T47D (cell line): Measurements from ENCODE around the gene PTPN1.

Source experiments
- DNase-seq, 2 experiments: peaks; one replicate each; pipeline versions ENCODE4 v3.0.0 to v3.0.0-alpha.2; 2011 to 2012; ENCODE audit warnings: low read depth in 1 of 2, low spot score in 1 of 2
- JUND ChIP-seq: IDR thresholded peaks from 2 replicates; pipeline ENCODE4 v1.6.1; 2012; ENCODE audit warnings: low read depth
- in situ Hi-C: cut with HindIII; loops from 2 replicates; pipeline ENCODE4 v1.10.0; 2016; ENCODE audit warnings: low sequenced_read_pairs, low pct_unique_long_range_greater_than_20kb

The PTPN1 gene

GRCh38 chr20:50520222-50520880, 10.2 kb downstream of the PTPN1 start:
- TF ChIP-seq JUND = no peak
- no peak for DNase-seq
- in situ Hi-C loops = no loop called here

GRCh38 chr20:50521221-50522052, 11.3 kb downstream of the PTPN1 start:
- in situ Hi-C loops = no loop called here
- DNase-seq = no peak
- TF ChIP-seq JUND = no peak

GRCh38 chr20:50522053-50522674, 12.0 kb downstream of the PTPN1 start:
- no peak for DNase-seq
- in situ Hi-C loops = no loop called here
- no peak for TF ChIP-seq JUND

DNA sequence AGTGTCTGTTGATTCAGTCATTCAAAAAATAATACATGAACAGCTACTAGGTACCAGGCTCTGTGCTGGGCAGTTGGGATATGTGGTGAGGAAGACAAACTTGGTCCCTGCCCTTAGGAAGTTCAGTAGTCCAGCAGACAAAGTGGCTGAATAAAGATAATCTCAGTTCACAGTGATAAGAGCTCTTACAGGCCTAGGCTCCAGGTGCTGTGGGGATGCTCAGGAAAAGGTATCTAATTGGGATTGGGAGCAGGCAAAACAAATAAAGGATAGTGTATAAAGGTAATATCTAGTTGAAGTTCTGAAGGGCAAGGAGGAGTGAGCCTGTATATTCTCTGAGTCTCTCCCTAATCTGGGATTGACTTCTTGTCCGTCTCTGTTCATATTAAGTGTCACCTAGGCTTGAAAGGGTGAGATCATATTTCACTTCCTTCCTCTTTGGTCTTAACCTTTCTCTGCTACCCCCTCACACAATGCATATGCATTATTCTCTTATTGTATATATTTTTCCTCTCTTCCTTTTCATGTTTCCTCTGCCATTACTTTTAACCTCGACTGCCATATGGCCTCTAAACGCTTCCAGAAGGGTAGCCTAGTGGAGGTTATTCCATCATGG, 13.5 kb downstream of the PTPN1 start:
- no peak for DNase-seq
- in situ Hi-C loops = no loop called here
- TF ChIP-seq JUND = no peak

DNA sequence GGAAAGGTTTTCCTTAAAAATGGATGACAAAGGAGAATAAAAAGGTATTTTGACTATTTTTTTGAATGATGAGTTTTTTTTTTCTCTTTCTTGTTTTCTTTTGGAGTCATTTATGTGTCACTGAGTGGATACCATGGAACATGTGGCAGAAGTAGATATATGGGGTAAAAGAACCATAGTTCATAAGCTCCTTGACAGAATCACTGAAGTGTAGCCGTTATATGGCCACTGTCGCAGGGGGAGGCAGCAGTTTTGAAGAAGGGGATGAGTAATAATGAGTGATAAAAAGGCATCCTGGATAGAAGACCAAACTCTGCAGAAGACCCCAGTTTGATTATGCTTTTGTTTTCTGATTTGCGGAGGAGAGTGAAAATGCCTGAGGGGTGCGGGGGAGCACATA, 15.5 kb downstream of the PTPN1 start:
- in situ Hi-C loops = no loop called here
- no peak for DNase-seq
- no peak for TF ChIP-seq JUND

- TF ChIP-seq JUND = no peak
- in situ Hi-C loops = no loop called here
These were observed 16.3 kb downstream of the PTPN1 start for GRCh38 chr20:50526403-50526989.

DNA sequence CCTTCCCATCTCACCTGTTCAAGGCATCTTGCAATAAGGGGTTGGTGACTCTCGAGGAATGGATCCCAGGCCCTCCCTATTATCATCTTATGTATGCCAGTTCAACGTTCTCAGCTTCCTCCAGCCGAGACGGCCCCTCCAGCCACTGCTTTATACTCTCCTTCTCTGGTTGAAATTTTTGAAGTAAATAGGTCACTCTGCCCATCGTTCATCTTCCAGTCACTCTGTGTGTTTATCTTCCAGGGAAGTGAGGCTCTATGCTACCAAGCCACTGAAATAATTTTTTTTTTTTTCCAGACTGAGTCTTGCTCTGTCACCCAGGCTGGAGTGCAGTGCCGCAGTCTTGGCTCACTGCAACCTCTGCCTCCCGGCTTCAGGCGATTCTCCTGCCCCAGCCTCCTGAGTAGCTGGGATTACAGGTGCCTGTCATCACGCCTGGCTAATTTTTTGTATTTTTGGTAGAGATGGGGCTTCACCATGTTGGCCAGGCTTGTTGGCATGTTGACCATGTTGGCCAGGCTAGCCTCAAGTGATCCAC, 17.0 kb downstream of the PTPN1 start:
- no peak for DNase-seq
- no peak for TF ChIP-seq JUND
- in situ Hi-C loops = no loop called here

More at GRCh38 chr20:50526403-50526989, 16.3 kb downstream of the PTPN1 start:
- no peak for DNase-seq

DNA sequence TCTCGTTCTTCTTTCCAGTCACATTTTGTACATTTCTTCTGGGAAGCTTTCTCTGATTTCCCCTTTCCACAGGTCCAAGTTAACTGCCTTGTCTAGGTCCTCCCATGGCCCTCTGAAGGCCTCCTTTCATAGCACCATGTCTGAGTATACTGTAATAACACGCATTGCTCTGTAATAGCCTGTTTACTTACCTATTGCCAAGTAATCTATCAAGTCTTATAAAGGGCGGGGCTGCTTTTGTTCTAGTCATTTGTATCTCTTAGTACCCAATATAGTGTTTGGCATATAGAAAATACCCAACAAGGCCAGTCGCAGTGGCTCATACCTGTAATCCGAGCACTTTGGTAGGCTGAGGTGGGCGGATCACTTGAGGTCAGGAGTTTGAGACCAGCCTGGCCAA, 17.9 kb downstream of the PTPN1 start:
- TF ChIP-seq JUND = no peak
- in situ Hi-C loops = no loop called here
- DNase-seq = no peak

- TF ChIP-seq JUND = no peak
- in situ Hi-C loops = no loop called here
- no peak for DNase-seq
These were observed 18.7 kb downstream of the PTPN1 start for GRCh38 chr20:50528804-50529351.

DNA sequence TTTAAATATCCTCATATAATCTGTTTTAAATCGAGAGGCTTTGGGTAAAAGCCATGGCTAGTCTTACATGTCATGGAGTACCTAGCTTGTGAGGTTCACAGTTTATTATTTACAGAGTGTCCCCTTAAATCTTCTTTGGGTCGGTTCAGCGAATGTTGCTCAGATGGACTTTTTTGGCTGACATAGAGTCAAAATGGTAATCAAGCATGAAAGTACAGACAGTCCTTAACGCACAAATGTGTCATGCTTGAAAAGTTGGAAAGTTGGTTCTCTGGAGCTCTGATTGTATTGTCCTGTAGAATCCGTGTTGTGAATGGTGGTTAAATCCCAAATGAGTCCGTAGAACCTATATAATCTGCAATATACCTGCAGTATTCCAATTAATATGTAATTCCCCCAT, 22.0 kb downstream of the PTPN1 start:
- in situ Hi-C loops = no loop called here
- TF ChIP-seq JUND = no peak
- DNase-seq = no peak

DNA sequence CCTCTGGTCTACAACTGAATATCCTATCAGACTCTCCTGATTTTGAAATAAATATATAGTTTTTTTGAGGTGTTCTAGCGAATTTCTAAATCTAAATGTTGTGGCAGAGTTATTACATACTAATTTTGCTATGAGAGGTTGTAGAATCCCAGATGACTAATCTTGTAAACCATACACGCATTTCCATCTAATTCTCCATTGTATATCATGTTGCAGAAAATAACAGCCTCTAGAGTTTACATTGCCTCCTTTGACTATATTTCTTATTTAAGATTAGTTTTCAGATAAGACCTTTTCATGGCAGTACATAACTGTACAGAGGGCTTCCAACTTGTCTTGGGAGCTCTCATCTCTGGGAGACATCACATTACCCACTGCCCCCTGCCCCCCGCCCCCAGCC, 22.9 kb downstream of the PTPN1 start:
- DNase-seq = no peak
- in situ Hi-C loops = no loop called here
- TF ChIP-seq JUND = no peak

DNA sequence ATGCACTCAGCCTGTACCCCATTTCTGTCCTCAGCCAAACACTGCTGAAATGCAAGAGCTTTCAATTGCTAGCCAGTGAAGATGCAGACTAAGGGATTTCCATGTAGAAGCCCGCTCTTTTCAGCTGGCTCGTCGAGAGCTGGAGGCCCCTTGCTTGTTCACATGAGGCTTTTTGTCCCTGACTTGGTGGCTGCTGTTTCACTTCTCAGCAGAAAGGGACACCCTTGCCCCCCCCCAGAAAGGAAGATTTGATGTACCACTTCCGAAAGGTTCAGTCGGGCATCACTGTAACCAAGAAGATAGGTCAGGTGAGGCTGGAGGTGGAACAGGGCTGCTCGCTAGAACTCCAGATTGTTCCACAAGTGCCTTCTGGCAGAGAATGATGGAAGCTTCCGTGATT, 23.3 kb downstream of the PTPN1 start:
- DNase-seq = no peak
- in situ Hi-C loops = no loop called here
- no peak for TF ChIP-seq JUND
